Posterior vena cava (tissue), 2 donors: ENCODE results near the gene ADAR. TPM values are rescaled to one million over a fixed set of nuclear protein-coding genes. Genes with fewer than 3 reads are reported as not detected.
"Not testable (repeated sequence)": the region's sequence is repeated elsewhere in the genome, so short reads cannot be mapped to it uniquely, and the experiment has no call there.

Source experiments
- DNase-seq: peaks from one replicate; pipeline ENCODE4 v3.0.0-alpha.2; 2020; ENCODE audit warnings: low spot score
- intact Hi-C, 2 donors: fragments of 100-400 bp; cut with DNase I; formaldehyde crosslinking; loops; one replicate each; pipeline versions ENCODE4 v1.14.1 to v1.14.2; 2022 to 2023
- long read RNA-seq, 2 donors: library from polyadenylated mRNA; unstranded; transcript quantifications; one replicate each; pipeline ENCODE4 v2.0.0, GENCODE V29; 2020 to 2021
- total RNA-seq, 2 donors: library from RNA; stranded (reverse); fragmentation: NEBNext Ultra II Directional; extraction: Animal tissue kit (Norgen Biotek cat#: 25700); gene quantifications; one replicate each; pipeline ENCODE4 v1.2.1, GENCODE V29; 2021
- donor health status: DM: yes; HTN: yes; CAD: no.
- donor health status: DM: yes; HTN: yes; CAD: no.

Gene ADAR, protein sequence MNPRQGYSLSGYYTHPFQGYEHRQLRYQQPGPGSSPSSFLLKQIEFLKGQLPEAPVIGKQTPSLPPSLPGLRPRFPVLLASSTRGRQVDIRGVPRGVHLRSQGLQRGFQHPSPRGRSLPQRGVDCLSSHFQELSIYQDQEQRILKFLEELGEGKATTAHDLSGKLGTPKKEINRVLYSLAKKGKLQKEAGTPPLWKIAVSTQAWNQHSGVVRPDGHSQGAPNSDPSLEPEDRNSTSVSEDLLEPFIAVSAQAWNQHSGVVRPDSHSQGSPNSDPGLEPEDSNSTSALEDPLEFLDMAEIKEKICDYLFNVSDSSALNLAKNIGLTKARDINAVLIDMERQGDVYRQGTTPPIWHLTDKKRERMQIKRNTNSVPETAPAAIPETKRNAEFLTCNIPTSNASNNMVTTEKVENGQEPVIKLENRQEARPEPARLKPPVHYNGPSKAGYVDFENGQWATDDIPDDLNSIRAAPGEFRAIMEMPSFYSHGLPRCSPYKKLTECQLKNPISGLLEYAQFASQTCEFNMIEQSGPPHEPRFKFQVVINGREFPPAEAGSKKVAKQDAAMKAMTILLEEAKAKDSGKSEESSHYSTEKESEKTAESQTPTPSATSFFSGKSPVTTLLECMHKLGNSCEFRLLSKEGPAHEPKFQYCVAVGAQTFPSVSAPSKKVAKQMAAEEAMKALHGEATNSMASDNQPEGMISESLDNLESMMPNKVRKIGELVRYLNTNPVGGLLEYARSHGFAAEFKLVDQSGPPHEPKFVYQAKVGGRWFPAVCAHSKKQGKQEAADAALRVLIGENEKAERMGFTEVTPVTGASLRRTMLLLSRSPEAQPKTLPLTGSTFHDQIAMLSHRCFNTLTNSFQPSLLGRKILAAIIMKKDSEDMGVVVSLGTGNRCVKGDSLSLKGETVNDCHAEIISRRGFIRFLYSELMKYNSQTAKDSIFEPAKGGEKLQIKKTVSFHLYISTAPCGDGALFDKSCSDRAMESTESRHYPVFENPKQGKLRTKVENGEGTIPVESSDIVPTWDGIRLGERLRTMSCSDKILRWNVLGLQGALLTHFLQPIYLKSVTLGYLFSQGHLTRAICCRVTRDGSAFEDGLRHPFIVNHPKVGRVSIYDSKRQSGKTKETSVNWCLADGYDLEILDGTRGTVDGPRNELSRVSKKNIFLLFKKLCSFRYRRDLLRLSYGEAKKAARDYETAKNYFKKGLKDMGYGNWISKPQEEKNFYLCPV
- total RNA-seq, result 100 to 1,000 TPM; 104 to 106 TPM
- long read RNA-seq, donor 1, full-length matches to known transcripts, result 1 of 19 reads
- long read RNA-seq, donor 1, partial matches to known transcripts, result 6 of 19 reads
- long read RNA-seq, donor 1, other reads (novel, unspliced or antisense), result 12 of 19 reads
- long read RNA-seq, donor 2, partial matches to known transcripts, result 7 of 21 reads
- long read RNA-seq, donor 2, other reads (novel, unspliced or antisense), result 14 of 21 reads

GRCh38 chr1:154607609-154608396 is at the start of gene ADAR:
ADAR (minus strand) TSS chr1:154608186; CDS start chr1:154608006, 180 bp downstream.
- intact Hi-C loops, result no loop called here
- DNase-seq, result peak; percentile 97

DNA sequence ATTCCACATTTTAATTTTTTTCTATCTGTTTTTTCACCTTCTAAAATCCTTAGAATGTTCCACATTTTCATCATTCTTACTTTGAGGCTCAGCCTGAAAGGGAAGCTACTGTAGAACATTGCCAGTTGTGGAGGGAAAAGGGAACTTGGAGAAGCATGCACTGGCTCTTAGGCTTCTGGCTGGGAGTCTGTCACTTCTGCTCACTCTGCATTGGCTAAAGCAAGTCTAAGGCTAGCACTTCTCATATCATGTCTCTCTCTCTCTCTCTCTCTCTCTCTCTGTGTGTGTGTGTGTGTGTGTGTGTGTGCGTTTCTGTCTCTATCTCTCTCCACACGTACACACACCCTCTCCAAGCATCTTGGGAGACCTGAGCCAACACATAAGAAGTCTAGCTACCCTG is 49.6 kb upstream of the ADAR start:
- intact Hi-C loops, result no loop called here
- DNase-seq, result no peak

GRCh38 chr1:154652893-154653292 is 44.9 kb upstream of the ADAR start:
- intact Hi-C loops, result no loop called here
- no peak for DNase-seq

- intact Hi-C loops, DNase-seq: not testable (repeated sequence)
These were observed 36.7 kb upstream of the ADAR start for GRCh38 chr1:154644724-154645123.

DNA sequence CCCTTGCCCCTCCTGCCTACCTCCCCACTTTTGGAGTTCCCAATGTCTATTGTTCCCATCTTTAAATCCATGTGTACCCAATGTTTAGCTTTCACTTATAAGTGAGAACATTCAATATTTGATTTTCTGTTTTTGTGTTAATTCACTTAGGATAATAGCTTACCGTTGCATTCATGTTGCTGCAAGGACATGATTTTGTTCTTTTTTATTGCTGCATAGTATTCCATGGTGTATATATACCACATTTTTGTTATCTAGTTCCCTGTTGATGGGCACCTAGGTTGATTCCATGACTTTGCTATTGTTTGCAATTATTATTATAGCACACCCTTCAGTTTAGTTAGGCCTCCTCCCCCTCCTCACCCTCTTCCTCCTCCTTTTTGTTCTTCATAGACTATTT is 33.5 kb upstream of the ADAR start:
- intact Hi-C loops, result no loop called here
- DNase-seq, result no peak

DNA sequence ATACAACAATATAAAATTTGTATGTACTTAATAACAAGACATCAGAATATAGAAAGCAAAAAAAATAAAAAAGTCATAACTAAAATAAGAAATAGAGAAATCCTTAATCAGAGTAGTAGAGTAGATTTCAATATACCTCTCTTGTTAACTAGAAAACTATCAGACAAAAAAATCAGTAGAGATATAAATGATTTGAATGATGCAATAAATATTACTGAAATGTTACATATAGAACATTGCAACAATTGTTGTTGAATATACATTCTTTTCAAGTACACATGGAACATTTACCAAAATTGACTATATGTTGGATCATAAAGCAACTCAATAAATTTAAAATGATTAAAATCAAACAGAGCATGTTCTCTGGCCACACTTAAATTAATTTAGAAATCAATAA is 31.9 kb upstream of the ADAR start:
- no peak for DNase-seq
- intact Hi-C loops, result no loop called here

DNA sequence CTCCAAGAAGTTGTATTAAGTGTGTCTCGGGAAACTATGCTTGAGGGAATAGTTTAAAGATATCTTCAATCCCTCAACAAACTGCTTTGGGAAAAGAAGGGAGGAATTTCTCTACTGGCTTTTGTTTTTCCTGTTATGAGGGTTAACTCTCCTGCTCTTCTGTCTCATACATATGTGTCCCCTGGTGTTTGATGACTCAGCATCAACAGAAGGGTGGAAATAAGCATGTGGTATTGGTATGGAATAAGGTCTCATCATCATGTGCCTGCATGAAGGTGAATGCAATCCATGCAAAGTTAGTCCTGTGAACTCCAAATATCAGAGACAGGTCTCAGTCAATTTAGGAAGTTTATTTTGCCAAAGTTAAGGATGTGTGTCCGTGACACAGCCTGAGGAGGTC is 27.2 kb upstream of the ADAR start:
- intact Hi-C loops, result no loop called here
- no peak for DNase-seq

GRCh38 chr1:154629675-154630073 is 21.7 kb upstream of the ADAR start:
- intact Hi-C loops, result no loop called here

DNA sequence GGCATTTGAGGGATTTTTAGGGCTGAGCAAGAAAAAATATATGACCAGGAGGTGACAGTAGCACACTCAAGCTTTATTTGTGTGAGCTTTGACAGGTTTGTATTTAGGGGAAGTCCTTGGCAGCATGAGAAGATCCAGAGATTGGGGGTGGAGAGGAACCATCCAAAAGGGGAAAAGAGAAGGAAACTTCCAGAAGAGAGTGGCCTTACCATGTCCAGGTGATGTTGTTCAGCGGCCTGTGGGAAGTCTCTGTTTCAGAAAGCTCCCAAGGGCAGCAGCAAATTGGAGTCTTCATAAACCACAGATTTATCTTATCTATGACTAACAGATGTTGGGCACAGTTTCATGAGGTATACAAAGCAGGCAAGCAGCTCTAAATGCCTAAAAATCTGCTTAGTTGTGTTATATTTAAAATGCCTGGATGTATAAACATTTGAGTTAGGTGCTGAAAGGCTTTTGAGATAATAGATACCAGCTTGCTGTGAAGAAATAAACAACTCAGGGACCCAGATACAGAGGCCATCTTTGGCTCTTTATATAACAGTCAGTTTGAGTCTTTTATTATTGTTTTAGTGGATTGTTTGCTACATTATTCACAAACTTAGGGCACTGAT is 21.2 kb upstream of the ADAR start:
- no peak for DNase-seq
- intact Hi-C loops, result no loop called here

More at GRCh38 chr1:154629675-154630073, 21.7 kb upstream of the ADAR start:
- DNase-seq, result no peak

- intact Hi-C loops, result no loop called here
- DNase-seq, result no peak
These were observed 20.1 kb upstream of the ADAR start for GRCh38 chr1:154628121-154628405.

DNA sequence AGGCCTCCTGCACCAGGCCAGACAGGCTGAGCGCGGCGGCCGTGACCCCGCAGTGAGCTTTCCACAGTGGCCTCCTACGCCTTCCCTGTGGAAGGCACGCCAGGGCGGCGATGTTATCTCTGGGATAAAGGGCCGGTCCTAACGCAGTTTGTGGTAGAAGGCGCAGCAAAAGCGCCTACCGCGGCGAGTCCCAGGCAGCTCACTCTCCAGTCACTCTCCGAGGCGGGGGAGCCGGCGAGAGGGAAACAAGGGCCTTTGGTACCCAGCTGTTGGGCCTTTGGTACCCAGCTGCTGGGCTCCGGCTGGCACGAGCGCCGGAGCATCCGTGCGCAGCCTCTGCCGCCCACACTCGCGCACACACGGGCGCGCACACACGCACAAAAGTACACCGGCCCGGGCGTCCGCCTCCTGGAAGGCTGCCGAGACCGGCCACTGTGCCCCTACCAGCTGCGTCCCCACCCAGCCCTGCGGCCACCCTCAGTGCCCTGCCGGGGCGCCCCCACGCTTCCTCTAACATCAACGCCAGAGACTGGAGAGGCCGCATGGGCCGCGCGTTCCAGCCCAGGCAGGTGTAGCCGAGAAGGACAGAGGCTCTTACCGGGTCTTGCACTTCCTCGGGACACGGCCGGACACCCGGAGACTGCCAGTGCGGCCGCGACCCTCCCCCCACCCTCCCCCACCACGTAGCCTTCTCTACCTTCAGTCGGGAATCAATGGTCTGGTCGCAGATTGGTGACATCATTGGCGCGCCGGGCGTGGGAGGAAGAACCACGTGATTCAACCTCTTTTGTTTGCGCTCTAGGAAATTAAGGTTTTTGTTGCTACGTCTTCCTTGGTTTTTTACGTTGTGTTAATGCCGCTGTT is 19.5 kb upstream of the ADAR start:
- intact Hi-C loops, result no loop called here
- peak; percentile 97 for DNase-seq

DNA sequence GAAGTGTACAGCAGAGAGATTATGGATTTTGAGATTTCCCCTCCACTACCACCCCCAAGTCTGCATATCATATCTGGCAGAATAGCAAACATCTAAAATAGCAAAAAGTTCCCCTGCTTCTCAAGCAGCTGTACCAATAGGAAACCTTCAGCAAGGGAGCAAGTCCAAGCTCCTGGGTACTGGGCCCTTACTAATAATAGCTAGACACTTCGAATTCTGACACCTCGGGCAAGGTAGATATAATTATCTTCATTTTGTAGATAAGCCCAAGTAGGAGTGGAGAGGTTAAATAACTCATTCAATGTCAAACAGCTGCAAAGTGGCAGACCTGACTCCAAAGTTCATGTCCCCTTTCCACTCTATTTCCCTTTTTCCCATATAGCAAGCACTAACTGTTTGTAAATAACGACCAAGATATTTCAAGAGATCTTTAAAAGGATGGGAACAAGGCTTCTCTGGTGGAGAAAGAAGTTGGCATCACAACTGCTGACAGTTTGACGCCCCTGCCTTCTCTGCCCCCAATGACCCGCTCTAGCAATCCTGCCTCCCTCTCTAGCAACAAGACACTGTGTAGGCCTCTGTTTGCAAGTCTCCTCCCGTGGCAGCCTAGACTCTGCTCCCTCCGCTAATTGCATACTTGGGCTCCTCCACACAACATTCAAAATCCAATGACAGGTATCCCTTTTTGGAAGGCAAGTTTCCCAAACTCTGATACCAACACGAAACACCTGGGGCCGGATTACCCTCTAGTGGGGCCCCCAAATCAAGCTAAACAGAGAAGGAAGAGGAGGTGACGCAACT is 18.7 kb upstream of the ADAR start:
- no peak for DNase-seq
- intact Hi-C loops, result no loop called here

GRCh38 chr1:154624746-154625643 is 17.0 kb upstream of the ADAR start:
- DNase-seq, result no peak
- intact Hi-C loops, result no loop called here

GRCh38 chr1:154623358-154623757 is 15.4 kb upstream of the ADAR start:
- no peak for DNase-seq
- intact Hi-C loops, result no loop called here

GRCh38 chr1:154622503-154623039 is 14.6 kb upstream of the ADAR start:
- intact Hi-C loops, result no loop called here
- no peak for DNase-seq
